Prostate gland (tissue), 2 donors: ENCODE measurements around the gene ZNF581. TPM values are rescaled to one million over a fixed set of nuclear protein-coding genes. Genes with fewer than 3 reads are reported as not detected.

Source experiments
- DNase-seq: peaks from one replicate; pipeline ENCODE4 v3.0.0-alpha.2; 2019; ENCODE audit warnings: low spot score
- H3K27ac ChIP-seq, 2 donors: fragments of 200-600 bp; sonication (generic); 2 replicates each; pipeline ENCODE4 v1.5.1; 2017 to 2019
- H3K27me3 ChIP-seq: fragments of 200-600 bp; sonication (generic); replicated peaks from 2 replicates; pipeline ENCODE4 v1.5.1; 2019; ENCODE audit not compliant: insufficient read depth
- H3K36me3 ChIP-seq, 2 donors: fragments of 200-600 bp; sonication (generic); 1 replicate in 1 of 2; 2 replicates in 1 of 2; pipeline versions ENCODE4 v1.5.1 to v1.8.1; 2017 to 2019
- H3K4me1 ChIP-seq: fragments of 200-600 bp; sonication (generic); replicated peaks from 2 replicates; pipeline ENCODE4 v1.5.1; 2019
- H3K4me3 ChIP-seq, 2 donors: fragments of 200-600 bp; sonication (generic); 2 replicates each; pipeline ENCODE4 v1.5.1; 2017 to 2019
- H3K9me3 ChIP-seq: fragments of 200-600 bp; sonication (generic); 2 replicates; pipeline ENCODE4 v1.5.1; 2017
- CTCF ChIP-seq, 4 experiments: fragments of 200-600 bp in 2 of 4; fragments of 450-650 bp in 2 of 4; sonication (generic) in 2 of 4; IDR thresholded peaks; 1 replicate in 3 of 4; 2 replicates in 1 of 4; pipeline ENCODE4 v1.5.1; 2016 to 2019; ENCODE audit warnings: antibody characterized with exemption in 4 of 4, mild to moderate bottlenecking in 2 of 4, moderate library complexity in 2 of 4
- POLR2A ChIP-seq: fragments of 450-650 bp; IDR thresholded peaks from one replicate; pipeline ENCODE4 v1.6.1; 2016; ENCODE audit warnings: antibody characterized with exemption, mild to moderate bottlenecking
- POLR2AphosphoS5 ChIP-seq: sonication (generic); formaldehyde crosslinking; IDR thresholded peaks from one replicate; pipeline ENCODE4 v1.6.1; 2017; ENCODE audit warnings: antibody characterized with exemption
- WGBS: methylation state at CpG from one replicate; pipeline ENCODE4 v1.1.5; 2018; 5-methylcytosine and 5-hydroxymethylcytosine counted together
- intact Hi-C: fragments of 100-400 bp; cut with DNase I; formaldehyde crosslinking; loops from one replicate; pipeline ENCODE4 v1.14.2; 2022
- total RNA-seq, 2 donors: library from RNA; depleted of rRNA; stranded (reverse); fragments of >200 nt; gene quantifications; one replicate each; pipeline ENCODE4 v1.1.0, GENCODE V29; 2016

Gene ZNF581
- total RNA-seq, 2 donors from 2014 or later = 19.7 to 20.6 TPM

DNA sequence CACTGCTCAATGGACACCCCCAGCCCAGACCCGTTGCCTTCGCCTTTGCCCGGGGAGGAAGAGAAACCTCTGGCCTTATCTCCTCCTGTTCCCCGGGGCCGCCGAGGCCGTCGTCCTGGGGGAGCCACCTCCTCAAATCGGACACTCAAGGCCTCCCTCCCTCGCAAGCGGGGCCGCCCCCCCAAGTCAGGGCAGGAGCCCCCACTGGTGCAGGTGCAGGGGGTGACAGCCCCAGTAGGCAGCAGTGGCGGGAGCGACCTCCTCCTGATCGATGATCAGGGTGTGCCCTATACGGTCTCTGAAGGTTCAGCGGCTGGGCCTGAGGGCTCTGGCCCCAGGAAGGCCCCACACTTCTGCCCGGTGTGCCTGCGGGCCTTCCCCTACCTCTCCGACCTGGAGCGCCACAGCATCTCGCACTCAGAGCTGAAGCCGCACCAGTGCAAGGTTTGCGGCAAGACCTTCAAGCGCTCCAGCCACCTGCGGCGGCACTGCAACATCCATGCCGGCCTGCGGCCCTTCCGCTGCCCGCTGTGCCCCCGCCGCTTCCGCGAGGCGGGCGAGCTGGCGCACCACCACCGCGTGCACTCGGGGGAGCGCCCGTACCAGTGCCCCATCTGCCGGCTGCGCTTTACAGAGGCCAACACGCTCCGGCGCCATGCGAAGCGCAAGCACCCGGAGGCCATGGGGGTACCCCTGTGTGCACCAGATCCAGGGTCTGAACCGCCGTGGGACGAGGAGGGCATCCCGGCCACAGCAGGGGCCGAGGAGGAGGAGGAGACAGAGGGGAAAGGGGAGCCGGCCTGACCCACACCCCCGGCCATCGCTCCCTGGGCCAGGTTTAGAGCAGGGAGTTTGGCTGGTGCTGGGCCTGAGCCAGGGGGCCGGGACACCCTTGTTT lies 41.1 kb upstream of the ZNF581 start:
- no peak overlapping the region for H3K27ac ChIP-seq
- peaks cover 10% of the 10 kb centered on the region for H3K4me1 ChIP-seq
- no peaks in the 10 kb centered on the region for H3K9me3 ChIP-seq
- H3K36me3 ChIP-seq = no peaks in the 10 kb centered on the region
- no peaks in the 10 kb centered on the region for H3K27me3 ChIP-seq
- WGBS = 95% methylated on average over 51 of the region's 60 CpGs
- intact Hi-C loops = loop anchor here (10.0 kb wide), 1 partner anchor 488 kb away; the partner anchor contains the start of gene PPP1R12C
- DNase-seq = no peak
- TF ChIP-seq POLR2A = no peak
- TF ChIP-seq POLR2AphosphoS5 = no peak
- no peak for TF ChIP-seq CTCF (IDR thresholded peaks at IDR 0.05)
- no peak overlapping the region for H3K4me3 ChIP-seq

DNA sequence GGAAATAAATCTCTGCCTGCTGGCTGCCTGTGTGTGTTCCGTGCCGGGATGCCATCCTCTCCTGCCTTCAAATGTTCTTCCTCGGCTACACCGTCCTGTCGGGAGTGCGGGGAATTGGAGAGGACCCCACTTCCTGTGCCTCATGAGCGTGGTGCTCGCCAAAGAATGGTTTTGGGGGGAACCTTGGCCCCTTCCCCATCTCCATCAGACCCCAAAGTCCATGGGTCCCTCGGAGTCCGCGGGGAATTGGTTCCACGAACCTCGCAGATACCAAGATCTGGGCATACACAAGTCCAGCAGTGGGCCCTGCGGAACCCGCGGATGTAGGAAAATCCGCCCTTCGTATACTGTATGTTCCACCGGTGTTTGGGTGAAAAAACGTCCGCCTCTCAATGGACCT lies 40.3 kb upstream of the ZNF581 start:
- peaks cover 10% of the 10 kb centered on the region for H3K4me1 ChIP-seq
- WGBS = 93% methylated on average over 21 of the region's 21 CpGs
- H3K27ac ChIP-seq = no peak overlapping the region
- H3K27me3 ChIP-seq = no peaks in the 10 kb centered on the region
- H3K9me3 ChIP-seq = no peaks in the 10 kb centered on the region
- intact Hi-C loops = loop anchor here (10.0 kb wide), 1 partner anchor 488 kb away; the partner anchor contains the start of gene PPP1R12C
- TF ChIP-seq CTCF (IDR thresholded peaks at IDR 0.05) = no peak
- TF ChIP-seq POLR2AphosphoS5 = no peak
- TF ChIP-seq POLR2A = no peak
- DNase-seq = no peak
- H3K36me3 ChIP-seq = no peaks in the 10 kb centered on the region
- no peak overlapping the region for H3K4me3 ChIP-seq

DNA sequence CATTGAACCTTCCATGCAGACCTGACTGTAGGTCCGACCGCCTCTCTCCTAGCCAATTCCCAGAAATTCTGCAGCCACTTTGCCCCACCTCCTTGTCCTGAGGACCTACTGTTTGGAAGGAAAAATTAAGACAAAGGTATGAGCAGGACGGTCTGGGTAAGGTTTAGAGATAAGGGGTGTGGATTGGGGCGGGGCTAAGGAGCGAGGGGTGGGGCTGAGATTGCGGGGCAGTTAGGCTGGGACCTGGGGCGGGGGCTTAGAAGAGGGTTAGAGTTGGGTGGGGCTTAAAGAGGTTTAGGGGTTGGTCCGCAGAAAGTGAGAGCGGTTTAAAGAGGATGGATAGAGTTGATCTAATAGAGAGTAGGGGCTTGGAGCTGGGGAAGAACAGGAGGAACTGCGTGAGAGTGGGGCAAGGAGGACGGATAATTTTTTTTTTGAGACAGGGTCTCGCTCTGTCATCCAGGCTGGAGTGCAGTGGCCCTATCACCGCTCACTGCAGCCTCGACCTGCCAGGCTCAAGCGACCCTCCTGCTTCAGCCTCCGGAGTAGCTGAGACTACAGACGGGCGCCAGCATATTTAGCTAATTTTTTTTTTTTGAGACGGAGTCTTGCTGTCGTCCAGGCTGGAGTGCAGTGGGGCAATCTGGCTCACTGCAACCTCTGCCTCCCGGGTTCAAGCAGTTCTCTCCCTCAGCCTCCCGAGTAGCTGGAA lies 39.7 kb upstream of the ZNF581 start:
- WGBS = 74% methylated on average over 22 of the region's 22 CpGs
- TF ChIP-seq CTCF (IDR thresholded peaks at IDR 0.05) = no peak
- no peak for TF ChIP-seq POLR2AphosphoS5
- Histone ChIP-seq H3K4me1 (peaks cover 10% of the 10 kb centered on the region), H3K27ac (no peak overlapping the region), H3K9me3 (no peaks in the 10 kb centered on the region), H3K36me3 (no peaks in the 10 kb centered on the region), H3K4me3 (no peak overlapping the region), H3K27me3 (no peaks in the 10 kb centered on the region)
- DNase-seq = no peak
- intact Hi-C loops = loop anchor here (10.0 kb wide), 1 partner anchor 489 kb away; the partner anchor contains the start of gene PPP1R12C

GRCh38 chr19:55605207-55605636 lies 38.2 kb upstream of the ZNF581 start:
- TF ChIP-seq POLR2AphosphoS5 (peak; percentile 86), POLR2A (peak; percentile 29), CTCF (IDR thresholded peaks at IDR 0.05) (no peak)
- Histone ChIP-seq H3K4me3 (peak overlapping the region; percentile 84 to 99), H3K27me3 (no peaks in the 10 kb centered on the region), H3K9me3 (no peaks in the 10 kb centered on the region), H3K4me1 (peaks cover 10% of the 10 kb centered on the region), H3K36me3 (no peaks in the 10 kb centered on the region), H3K27ac (peak overlapping the region; percentile 85 to 95)
- DNase-seq = peak; percentile 97
- under 1% methylated on average over 39 of the region's 43 CpGs for WGBS
- intact Hi-C loops = loop anchor here (5.0 to 10.0 kb wide), 2 partner anchors 88 to 490 kb away; partner anchors contain the start of gene PPP1R12C
